Lung (tissue), 12 donors: ENCODE measurements around the gene ZNRF1. TPM values are rescaled to one million over a fixed set of nuclear protein-coding genes. Genes with fewer than 3 reads are reported as not detected.
A peak's percentile ranks its signal among the peaks of the same experiment; 100 is the strongest.

Source experiments
- ATAC-seq: fragments of 200-7000 bp; cut with Tn5 transposase; one replicate; pipeline ENCODE4 v1.9.1; 2020; ENCODE audit warnings: moderate number of reproducible peaks; ENCODE audit not compliant: insufficient read depth, low FRiP score
- DNase-seq, 3 donors: peaks; one replicate each; pipeline ENCODE4 v3.0.0-alpha.2; 2013 to 2017
- H3K27ac ChIP-seq, 2 donors: one replicate each; pipeline ENCODE4 v1.5.1; 2013; ENCODE audit warnings: mild to moderate bottlenecking in 2 of 2, moderate library complexity in 2 of 2, control low read depth in 1 of 2, inconsistent platforms in 1 of 2, low read depth in 1 of 2, low read length in 1 of 2
- H3K27me3 ChIP-seq, 3 donors: one replicate each; pipeline ENCODE4 v1.5.1; 2013; ENCODE audit warnings: low read length in 2 of 3; ENCODE audit not compliant: control insufficient read depth in 3 of 3, insufficient read depth in 3 of 3
- H3K36me3 ChIP-seq, 4 donors: one replicate each; pipeline ENCODE4 v1.5.1; 2013; ENCODE audit warnings: low read length in 4 of 4, mild to moderate bottlenecking in 1 of 4, moderate library complexity in 1 of 4; ENCODE audit not compliant: control insufficient read depth in 4 of 4, insufficient read depth in 4 of 4
- H3K4me1 ChIP-seq, 5 donors: one replicate each; pipeline ENCODE4 v1.5.1; 2013; ENCODE audit warnings: low read length in 5 of 5, mild to moderate bottlenecking in 2 of 5, moderate library complexity in 1 of 5; ENCODE audit not compliant: control insufficient read depth in 5 of 5, insufficient read depth in 5 of 5
- H3K4me3 ChIP-seq: one replicate; pipeline ENCODE4 v1.5.1; 2013; ENCODE audit warnings: mild to moderate bottlenecking, control low read depth, moderate library complexity
- H3K9ac ChIP-seq, 2 donors: one replicate each; pipeline ENCODE4 v1.5.1; 2013; ENCODE audit warnings: low read length in 2 of 2, control low read depth in 1 of 2; ENCODE audit not compliant: insufficient read depth in 1 of 2
- H3K9me3 ChIP-seq, 4 donors: one replicate each; pipeline ENCODE4 v1.5.1; 2013; ENCODE audit warnings: low read length in 3 of 4, mild to moderate bottlenecking in 1 of 4, moderate library complexity in 1 of 4; ENCODE audit not compliant: control insufficient read depth in 4 of 4, insufficient read depth in 3 of 4
- CTCF ChIP-seq: IDR thresholded peaks from 2 replicates; pipeline ENCODE4 v1.5.1; 2012; ENCODE audit warnings: mild to moderate bottlenecking; ENCODE audit errors: control extremely low read depth, extremely low read depth
- WGBS, 2 donors: extraction: QIAGEN DNeasy Blood & Tissue Kit; methylation state at CpG; one replicate each; pipeline ENCODE4 v1.1.7; 2013; 5-methylcytosine and 5-hydroxymethylcytosine counted together
- polyA plus RNA-seq, 2 donors: library from polyadenylated mRNA; stranded (reverse); fragments of 200-250 nt; gene quantifications; one replicate each; pipeline ENCODE4 v1.2.1, GENCODE V29; 2013
- total RNA-seq, 2 donors: library from RNA; depleted of rRNA in 1 of 2; stranded (reverse); fragments of >200 nt in 1 of 2; gene quantifications; one replicate each; pipeline ENCODE4 v1.2.1, GENCODE V29; 2014 to 2021
- donor health status: control.
- donor health status: control.
- donor health status: Bipolar disorder and iron deficiency.
- donor health status: healthy.
- donor health status: DM: yes; HTN: yes; CAD: no.

ZNRF1 gene
- total and polyA plus RNA-seq, 4 donors: 8.9 to 25.1 (median 16.2) TPM

- Histone ChIP-seq H3K9ac (no peak overlapping the region), H3K9me3 (no peaks in the 10 kb centered on the region), H3K4me1 (peaks cover 0 to 41% (median 27%) of the 10 kb centered on the region in 5 donors), H3K4me3 (no peak overlapping the region), H3K36me3 (peaks cover 0 to 8% (median 1%) of the 10 kb centered on the region in 4 donors), H3K27me3 (no peaks in the 10 kb centered on the region), H3K27ac (peak overlapping the region in 1 of 2 donors; percentile 81)
- no peak for DNase-seq
- no peak for ATAC-seq
- TF ChIP-seq CTCF: no peak
- 68 to 72% methylated on average over 8 of the region's 8 CpGs for WGBS, 2 donors
These were observed 100.3 kb downstream of the ZNRF1 start for GRCh38 chr16:75099075-75099667.

- Histone ChIP-seq H3K4me3 (no peak overlapping the region), H3K36me3 (peaks cover 0 to 8% (median 0%) of the 10 kb centered on the region in 4 donors), H3K27ac (peak overlapping the region in 1 of 2 donors; percentile 81), H3K27me3 (no peaks in the 10 kb centered on the region), H3K9me3 (no peaks in the 10 kb centered on the region), H3K9ac (no peak overlapping the region), H3K4me1 (peaks cover 0 to 48% (median 33%) of the 10 kb centered on the region in 5 donors)
- peak in 1 of 3 donors; percentile 65 for DNase-seq
- no peak for TF ChIP-seq CTCF
- ATAC-seq: no peak
- WGBS, 2 donors: 30 to 51% methylated on average over 15 to 16 of the region's 16 CpGs
These were observed 101.1 kb downstream of the ZNRF1 start for GRCh38 chr16:75099738-75100602.

- no peak overlapping the region for H3K4me3 ChIP-seq
- WGBS, 2 donors: 72 to 78% methylated on average over 3 of the region's 3 CpGs
- no peak for TF ChIP-seq CTCF
- DNase-seq (peak in 2 of 3 donors; percentile 51 to 57), ATAC-seq (no peak)
- no peaks in the 10 kb centered on the region for H3K9me3 ChIP-seq
- H3K27ac ChIP-seq: peak overlapping the region in 1 of 2 donors; percentile 81
- no peaks in the 10 kb centered on the region for H3K27me3 ChIP-seq
- H3K9ac ChIP-seq: no peak overlapping the region
- H3K36me3 ChIP-seq: peaks cover 0 to 2% (median 0%) of the 10 kb centered on the region in 4 donors
- peaks cover 0 to 54% (median 32%) of the 10 kb centered on the region in 5 donors for H3K4me1 ChIP-seq
These were observed 101.8 kb downstream of the ZNRF1 start for GRCh38 chr16:75100603-75100990.
